K562 (cell line): ENCODE measurements around the gene RNF20. TPM values are rescaled to one million over a fixed set of nuclear protein-coding genes. Genes with fewer than 3 reads are reported as not detected.

Experiments
- ATF1 ChIP-seq, 2 experiments: fragments of 450-650 bp in 1 of 2; IDR thresholded peaks; 2 replicates each; pipeline ENCODE4 v1.6.1; 2016; ENCODE audit warnings: missing compliant biosample characterization in 1 of 2, missing genetic modification characterization in 1 of 2
- CTBP1 ChIP-seq: fragments of 450-650 bp; IDR thresholded peaks from 2 replicates; pipeline ENCODE4 v1.6.1; 2016; ENCODE audit warnings: borderline replicate concordance
- GTF2E2 ChIP-seq: fragments of 200-800 bp; sonication (Bioruptor generic); IDR thresholded peaks from 2 replicates; pipeline ENCODE4 v1.6.1; 2016; ENCODE audit warnings: missing genetic modification characterization, missing compliant biosample characterization
- HDAC1 ChIP-seq, 2 experiments: fragments of 450-650 bp; IDR thresholded peaks; 2 replicates each; pipeline ENCODE4 v1.6.1; 2016 to 2017; ENCODE audit warnings: inconsistent platforms in 1 of 2, mild to moderate bottlenecking in 1 of 2, moderate library complexity in 1 of 2
- NFATC3 ChIP-seq: fragments of 450-650 bp; IDR thresholded peaks from 2 replicates; pipeline ENCODE4 v1.6.1; 2017; ENCODE audit warnings: mild to moderate bottlenecking
- NRF1 ChIP-seq, 2 experiments: fragments of 450-650 bp; IDR thresholded peaks in 1 of 2; conservative IDR thresholded peaks in 1 of 2; 2 replicates each; pipeline ENCODE4 v1.6.1; 2014; ENCODE audit warnings: mild to moderate bottlenecking in 2 of 2
- RAD51 ChIP-seq: fragments of 450-650 bp; IDR thresholded peaks from 2 replicates; pipeline ENCODE4 v1.7.1; 2016; ENCODE audit warnings: low read depth, mild to moderate bottlenecking, borderline replicate concordance
- RBM22 ChIP-seq: fragments of 200-400 bp; formaldehyde crosslinking; IDR thresholded peaks from 2 replicates; pipeline ENCODE4 v1.6.1; 2018; ENCODE audit warnings: low read length, low read depth; ENCODE audit not compliant: poor library complexity, severe bottlenecking
- RCOR1 ChIP-seq, 2 experiments: IDR thresholded peaks; 2 replicates each; pipeline ENCODE4 v1.6.1; 2012; ENCODE audit warnings: low read depth in 2 of 2, low read length in 2 of 2, borderline replicate concordance in 1 of 2, improper control_type of control experiment in 1 of 2
- SRSF7 ChIP-seq: fragments of 200-400 bp; formaldehyde crosslinking; optimal IDR thresholded peaks from 2 replicates; pipeline ENCODE3; 2017; ENCODE audit warnings: mild to moderate bottlenecking, low read depth, low read length
- ZFP36 ChIP-seq: fragments of 150-350 bp; IDR thresholded peaks from 2 replicates; pipeline ENCODE4 v1.6.1; 2018; ENCODE audit warnings: low read length, low read depth; ENCODE audit not compliant: partially characterized antibody
- ZFX ChIP-seq: sonication (generic); formaldehyde crosslinking; IDR thresholded peaks from 2 replicates; pipeline ENCODE4 v1.8.0; 2022; ENCODE audit warnings: mild to moderate bottlenecking, missing genetic modification reagents, moderate library complexity
- ZKSCAN3 ChIP-seq: fragments of 250-450 bp; sonication (Bioruptor Pico); IDR thresholded peaks from 2 replicates; pipeline ENCODE4 v1.4.0; 2020
- polyA plus RNA-seq, 8 experiments: library from polyadenylated mRNA; depleted of rRNA in 4 of 8; stranded (reverse) in 5 of 8; unstranded in 3 of 8; fragments of >200 nt; fragmentation: Nextera tagmentation in 2 of 8; fragmentation: Illumina TruSeq in 1 of 8; extraction: Ambion mirVana in 2 of 8; extraction: Trizol in 1 of 8; gene quantifications; 2 replicates each; pipeline versions ENCODE4 v1.2.1 to v1.2.3, GENCODE V29; 2011 to 2014; ENCODE audit warnings: inconsistent platforms in 1 of 8, missing spikeins in 1 of 8
- total RNA-seq, 7 experiments: library from RNA; depleted of rRNA in 6 of 7; stranded (reverse); fragments of >200 nt in 6 of 7; fragmentation: Illumina TruSeq in 2 of 7; extraction: Trizol in 2 of 7; gene quantifications; 2 replicates each; pipeline versions ENCODE4 v1.2.1 to v1.2.3, GENCODE V29; 2011 to 2021; ENCODE audit warnings: low replicate concordance in 1 of 7
- TF ChIP-seq, protein P1 (sequence below), 2 experiments: IDR thresholded peaks; 2 replicates each; pipeline ENCODE4 v1.6.1; 2011; ENCODE audit warnings: borderline replicate concordance in 1 of 2, control low read depth in 1 of 2, low read depth in 1 of 2, low read length in 1 of 2, mild to moderate bottlenecking in 1 of 2, mixed read lengths in 1 of 2, moderate library complexity in 1 of 2; ENCODE audit not compliant: insufficient read depth in 1 of 2, insufficient read length in 1 of 2, poor library complexity in 1 of 2, severe bottlenecking in 1 of 2; ENCODE audit errors: extremely low read depth in 1 of 2
- TF ChIP-seq, protein P2 (sequence below): fragments of 250-450 bp; sonication (Bioruptor Pico); IDR thresholded peaks from 2 replicates; pipeline ENCODE4 v1.4.0; 2020; ENCODE audit warnings: mild to moderate bottlenecking, moderate library complexity
- TF ChIP-seq, protein P3 (sequence below): fragments of 450-650 bp; IDR thresholded peaks from 2 replicates; pipeline ENCODE4 v1.6.1; 2017; ENCODE audit warnings: antibody characterized with exemption, mild to moderate bottlenecking
- TF ChIP-seq, protein P4 (sequence below): fragments of 200-800 bp; sonication (Bioruptor generic); IDR thresholded peaks from 2 replicates; pipeline ENCODE4 v1.6.1; 2017; ENCODE audit warnings: missing genetic modification characterization, missing compliant biosample characterization

The RNF20 gene
- total and polyA plus RNA-seq, 9 of the 15 experiments (the other 6 are each of a cell fraction or from before 2014, with no cell fraction given), result 5.5 to 25.0 (median 22.1) TPM

DNA sequence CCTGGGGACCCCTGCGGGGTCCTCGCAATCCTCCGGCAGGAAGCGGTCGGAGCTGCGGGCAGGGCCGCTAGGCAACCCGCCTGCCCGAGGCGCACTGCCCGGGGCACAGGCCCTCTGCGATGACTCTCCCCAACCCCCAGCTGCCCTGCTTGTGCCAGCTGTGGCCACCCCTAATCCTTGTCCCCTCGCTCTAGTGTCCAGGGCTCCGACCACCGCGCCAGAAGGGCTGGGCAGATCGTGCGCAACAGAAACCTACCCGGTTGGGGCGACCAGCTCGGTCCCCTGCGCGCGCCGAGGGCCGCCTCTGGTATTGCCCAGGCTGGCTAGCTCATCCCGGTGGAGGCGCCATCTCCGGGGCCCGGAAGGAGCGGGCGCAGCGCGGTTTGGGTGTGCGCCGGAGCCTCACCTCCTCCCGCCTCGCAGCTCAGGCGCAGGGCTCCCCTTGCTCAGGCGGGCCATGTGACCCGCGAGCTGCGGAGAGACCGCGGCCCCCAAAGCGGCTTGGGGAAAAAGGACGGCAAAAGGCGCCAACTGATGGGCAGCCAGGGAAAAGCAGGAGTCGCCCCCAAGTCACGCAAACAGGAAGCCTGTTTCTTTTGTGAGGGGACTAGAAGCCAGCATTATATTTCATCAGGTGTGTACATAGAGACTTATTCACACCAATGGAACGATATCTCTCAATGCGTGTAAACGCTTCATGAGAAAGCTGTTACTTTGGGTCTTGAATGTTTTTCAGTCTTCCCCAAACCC is 46.8 kb upstream of the RNF20 start (continued):
- TF ChIP-seq, protein P1, sequence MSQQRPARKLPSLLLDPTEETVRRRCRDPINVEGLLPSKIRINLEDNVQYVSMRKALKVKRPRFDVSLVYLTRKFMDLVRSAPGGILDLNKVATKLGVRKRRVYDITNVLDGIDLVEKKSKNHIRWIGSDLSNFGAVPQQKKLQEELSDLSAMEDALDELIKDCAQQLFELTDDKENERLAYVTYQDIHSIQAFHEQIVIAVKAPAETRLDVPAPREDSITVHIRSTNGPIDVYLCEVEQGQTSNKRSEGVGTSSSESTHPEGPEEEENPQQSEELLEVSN (IDR thresholded peaks at IDR 0.05; ENCODE audit: borderline replicate concordance in 1 of 2, extremely low read depth in 1 of 2, insufficient read depth in 1 of 2, insufficient read length in 1 of 2, low read depth in 1 of 2, low read length in 1 of 2, poor library complexity in 1 of 2, severe bottlenecking in 1 of 2), result peak; percentile 82 to 89
- TF ChIP-seq NRF1 (conservative IDR thresholded peaks at IDR 0.05 in 1 of 2, IDR thresholded peaks at IDR 0.05 in 1 of 2), result peak; percentile 56 to 68; a peak in 3 of 4 replicates
- TF ChIP-seq GTF2E2 (tag), result no peak; the same call in 1 of the 2 replicates
- TF ChIP-seq ZKSCAN3 (CRISPR knock-in tag), result no peak
- TF ChIP-seq, protein P2, sequence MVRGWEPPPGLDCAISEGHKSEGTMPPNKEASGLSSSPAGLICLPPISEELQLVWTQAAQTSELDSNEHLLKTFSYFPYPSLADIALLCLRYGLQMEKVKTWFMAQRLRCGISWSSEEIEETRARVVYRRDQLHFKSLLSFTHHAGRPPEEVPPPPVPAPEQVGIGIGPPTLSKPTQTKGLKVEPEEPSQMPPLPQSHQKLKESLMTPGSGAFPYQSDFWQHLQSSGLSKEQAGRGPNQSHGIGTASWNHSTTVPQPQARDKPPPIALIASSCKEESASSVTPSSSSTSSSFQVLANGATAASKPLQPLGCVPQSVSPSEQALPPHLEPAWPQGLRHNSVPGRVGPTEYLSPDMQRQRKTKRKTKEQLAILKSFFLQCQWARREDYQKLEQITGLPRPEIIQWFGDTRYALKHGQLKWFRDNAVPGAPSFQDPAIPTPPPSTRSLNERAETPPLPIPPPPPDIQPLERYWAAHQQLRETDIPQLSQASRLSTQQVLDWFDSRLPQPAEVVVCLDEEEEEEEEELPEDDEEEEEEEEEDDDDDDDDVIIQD (CRISPR knock-in tag), result no peak
- TF ChIP-seq, protein P3, sequence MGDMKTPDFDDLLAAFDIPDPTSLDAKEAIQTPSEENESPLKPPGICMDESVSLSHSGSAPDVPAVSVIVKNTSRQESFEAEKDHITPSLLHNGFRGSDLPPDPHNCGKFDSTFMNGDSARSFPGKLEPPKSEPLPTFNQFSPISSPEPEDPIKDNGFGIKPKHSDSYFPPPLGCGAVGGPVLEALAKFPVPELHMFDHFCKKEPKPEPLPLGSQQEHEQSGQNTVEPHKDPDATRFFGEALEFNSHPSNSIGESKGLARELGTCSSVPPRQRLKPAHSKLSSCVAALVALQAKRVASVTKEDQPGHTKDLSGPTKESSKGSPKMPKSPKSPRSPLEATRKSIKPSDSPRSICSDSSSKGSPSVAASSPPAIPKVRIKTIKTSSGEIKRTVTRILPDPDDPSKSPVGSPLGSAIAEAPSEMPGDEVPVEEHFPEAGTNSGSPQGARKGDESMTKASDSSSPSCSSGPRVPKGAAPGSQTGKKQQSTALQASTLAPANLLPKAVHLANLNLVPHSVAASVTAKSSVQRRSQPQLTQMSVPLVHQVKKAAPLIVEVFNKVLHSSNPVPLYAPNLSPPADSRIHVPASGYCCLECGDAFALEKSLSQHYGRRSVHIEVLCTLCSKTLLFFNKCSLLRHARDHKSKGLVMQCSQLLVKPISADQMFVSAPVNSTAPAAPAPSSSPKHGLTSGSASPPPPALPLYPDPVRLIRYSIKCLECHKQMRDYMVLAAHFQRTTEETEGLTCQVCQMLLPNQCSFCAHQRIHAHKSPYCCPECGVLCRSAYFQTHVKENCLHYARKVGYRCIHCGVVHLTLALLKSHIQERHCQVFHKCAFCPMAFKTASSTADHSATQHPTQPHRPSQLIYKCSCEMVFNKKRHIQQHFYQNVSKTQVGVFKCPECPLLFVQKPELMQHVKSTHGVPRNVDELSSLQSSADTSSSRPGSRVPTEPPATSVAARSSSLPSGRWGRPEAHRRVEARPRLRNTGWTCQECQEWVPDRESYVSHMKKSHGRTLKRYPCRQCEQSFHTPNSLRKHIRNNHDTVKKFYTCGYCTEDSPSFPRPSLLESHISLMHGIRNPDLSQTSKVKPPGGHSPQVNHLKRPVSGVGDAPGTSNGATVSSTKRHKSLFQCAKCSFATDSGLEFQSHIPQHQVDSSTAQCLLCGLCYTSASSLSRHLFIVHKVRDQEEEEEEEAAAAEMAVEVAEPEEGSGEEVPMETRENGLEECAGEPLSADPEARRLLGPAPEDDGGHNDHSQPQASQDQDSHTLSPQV, result peak; percentile 73
- TF ChIP-seq NFATC3, result no peak
- TF ChIP-seq SRSF7, result no peak
- TF ChIP-seq ATF1 (CRISPR knock-in tag; IDR thresholded peaks at IDR 0.05), result no peak
- TF ChIP-seq ATF1 (tag; IDR thresholded peaks at IDR 0.05), result peak; percentile 19; the same call in 1 of the 2 replicates
- TF ChIP-seq RAD51, result peak; percentile 36; the same call in 1 of the 2 replicates
- TF ChIP-seq RBM22, result no peak
- TF ChIP-seq, protein P4, sequence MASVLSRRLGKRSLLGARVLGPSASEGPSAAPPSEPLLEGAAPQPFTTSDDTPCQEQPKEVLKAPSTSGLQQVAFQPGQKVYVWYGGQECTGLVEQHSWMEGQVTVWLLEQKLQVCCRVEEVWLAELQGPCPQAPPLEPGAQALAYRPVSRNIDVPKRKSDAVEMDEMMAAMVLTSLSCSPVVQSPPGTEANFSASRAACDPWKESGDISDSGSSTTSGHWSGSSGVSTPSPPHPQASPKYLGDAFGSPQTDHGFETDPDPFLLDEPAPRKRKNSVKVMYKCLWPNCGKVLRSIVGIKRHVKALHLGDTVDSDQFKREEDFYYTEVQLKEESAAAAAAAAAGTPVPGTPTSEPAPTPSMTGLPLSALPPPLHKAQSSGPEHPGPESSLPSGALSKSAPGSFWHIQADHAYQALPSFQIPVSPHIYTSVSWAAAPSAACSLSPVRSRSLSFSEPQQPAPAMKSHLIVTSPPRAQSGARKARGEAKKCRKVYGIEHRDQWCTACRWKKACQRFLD (CRISPR knock-in tag), result peak; percentile 44; the same call in 1 of the 2 replicates
- 0 out of 4 replicates have a peak, but pooled peaks of 1 of the 2 experiments have one; percentile 5 for TF ChIP-seq RCOR1 (IDR thresholded peaks at IDR 0.05; ENCODE audit: borderline replicate concordance in 1 of 2, low read depth in 2 of 2, low read length in 2 of 2)
- no peak for TF ChIP-seq ZFP36
- peak; percentile 23; the same call in 1 of the 2 replicates for TF ChIP-seq CTBP1
- TF ChIP-seq ZFX, result peak; percentile 14; the same call in 1 of the 2 replicates
- TF ChIP-seq HDAC1 (IDR thresholded peaks at IDR 0.05), result no peak
